SK-N-MC (cell line): ENCODE data around the gene SELENOO.

ENCODE experiments used
- EZH2 ChIP-seq: fragments of 200-600 bp; sonication (generic); IDR thresholded peaks from one replicate; pipeline ENCODE4 v1.6.1; 2017; ENCODE audit warnings: antibody characterized with exemption
- FOXP2 ChIP-seq: optimal IDR thresholded peaks from 2 replicates; pipeline ENCODE3; 2011; ENCODE audit warnings: mild to moderate bottlenecking, moderate library complexity; ENCODE audit not compliant: insufficient read depth; ENCODE audit errors: extremely low read length, control extremely low read depth
- POLR2AphosphoS5 ChIP-seq: IDR thresholded peaks from 2 replicates; pipeline ENCODE4 v1.6.1; 2012; ENCODE audit warnings: mild to moderate bottlenecking, low read depth, low read length, borderline replicate concordance

- TF ChIP-seq POLR2AphosphoS5 (no peak), EZH2 (no peak), FOXP2 (no peak)
Observed at GRCh38 chr22:50194037-50194805, 6.6 kb upstream of the SELENOO start.
